ENCODE data around the gene CATSPERB. TPM values are rescaled to one million over a fixed set of nuclear protein-coding genes. Genes with fewer than 3 reads are reported as not detected.
"Not testable (repeated sequence)": the region's sequence is repeated elsewhere in the genome, so short reads cannot be mapped to it uniquely, and the experiment has no call there.

The CATSPERB gene
- total and polyA plus RNA-seq, 9 of the 15 experiments (the other 6 are each of a cell fraction or from before 2014, with no cell fraction given), result 0.05 to 1.4 (median 0.89) TPM

DNA sequence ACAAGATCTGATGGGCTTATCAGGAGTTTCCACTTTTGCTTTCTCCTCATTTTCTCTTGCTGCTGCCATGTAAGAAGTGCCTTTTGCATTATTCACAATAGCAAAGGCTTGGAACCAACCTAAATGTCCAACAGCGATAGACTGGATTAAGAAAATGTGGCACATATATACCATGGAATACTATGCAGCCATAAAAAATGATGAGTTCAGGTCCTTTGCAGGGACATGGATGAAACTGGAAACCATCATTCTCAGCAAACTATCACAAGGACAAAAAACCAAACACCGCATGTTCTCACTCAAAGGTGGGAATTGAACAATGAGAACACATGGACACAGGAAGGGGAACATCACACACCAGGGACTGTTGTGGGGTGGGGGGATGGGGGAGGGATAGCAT, 137.9 kb downstream of the CATSPERB start:
- H3K79me2 ChIP-seq (ENCODE audit: control insufficient read depth, insufficient read depth, low read length); POLR2A ChIA-PET; FAIRE-seq; H2AFZ ChIP-seq (ENCODE audit: low read depth, low read length); in situ Hi-C loops (cut with MboI); ATAC-seq; H3K4me2 ChIP-seq (ENCODE audit: insufficient read depth, low read length); H3K9me3 ChIP-seq (replicated peaks; ENCODE audit: control insufficient read depth, insufficient read depth, low read depth, low read length); H3K27ac ChIP-seq (ENCODE audit: extremely low read depth, low read depth, low read length); H3K4me3 ChIP-seq; H4K20me1 ChIP-seq (replicated peaks; ENCODE audit: control insufficient read depth, insufficient read depth, low read length); H3K4me1 ChIP-seq (replicated peaks in 1 of 2; ENCODE audit: control insufficient read depth in 2 of 2, insufficient read depth in 2 of 2, low read length in 2 of 2); intact Hi-C loops (cut with micrococcal nuclease); H3K27me3 ChIP-seq (ENCODE audit: control insufficient read depth in 2 of 2, insufficient read depth in 2 of 2, low read length in 2 of 2); BruUV-seq (replicated peaks); H3K36me3 ChIP-seq (ENCODE audit: control insufficient read depth, insufficient read depth, low read length); H3K9me1 ChIP-seq (ENCODE audit: control insufficient read depth, insufficient read depth, low read length); H3K9ac ChIP-seq (ENCODE audit: insufficient read depth in 1 of 2, low read depth in 2 of 2, low read length in 2 of 2); DNase-seq (ENCODE audit: extremely low read depth in 1 of 4, low spot score in 3 of 4); CTCF ChIA-PET (ENCODE audit: low intra/inter-chr PET ratio): not testable (repeated sequence)
- 57% methylated on average over 1 of the region's 2 CpGs for whole genome bisulfite sequencing (ENCODE audit: insufficient coverage, low coverage, missing lambda C conversion rate)
- TF ChIP-seq ZNF146 (CRISPR knock-in tag; IDR thresholded peaks at IDR 0.05; ENCODE audit: unreplicated experiment), result peak; percentile 59

- Histone ChIP-seq H3K4me3 (no peak overlapping the region), H3K27me3 (ENCODE audit: control insufficient read depth in 2 of 2, insufficient read depth in 2 of 2, low read length in 2 of 2) (no peaks in the 10 kb centered on the region), H3K4me2 (ENCODE audit: insufficient read depth, low read length) (no peak overlapping the region), H3K79me2 (ENCODE audit: control insufficient read depth, insufficient read depth, low read length) (no peaks in the 10 kb centered on the region), H3K27ac (ENCODE audit: extremely low read depth, low read depth, low read length) (no peak overlapping the region), H3K9me1 (ENCODE audit: control insufficient read depth, insufficient read depth, low read length) (no peaks in the 10 kb centered on the region), H2AFZ (ENCODE audit: low read depth, low read length) (no peak overlapping the region), H3K9ac (ENCODE audit: insufficient read depth in 1 of 2, low read depth in 2 of 2, low read length in 2 of 2) (no peak overlapping the region), H4K20me1 (replicated peaks; ENCODE audit: control insufficient read depth, insufficient read depth, low read length) (no peaks in the 10 kb centered on the region), H3K4me1 (replicated peaks in 1 of 2; ENCODE audit: control insufficient read depth in 2 of 2, insufficient read depth in 2 of 2, low read length in 2 of 2) (no peaks in the 10 kb centered on the region), H3K9me3 (replicated peaks; ENCODE audit: control insufficient read depth, insufficient read depth, low read depth, low read length) (no peaks in the 10 kb centered on the region), H3K36me3 (ENCODE audit: control insufficient read depth, insufficient read depth, low read length) (no peaks in the 10 kb centered on the region)
- in situ Hi-C loops (cut with MboI) (no loop called here), intact Hi-C loops (cut with micrococcal nuclease) (no loop called here)
- BruUV-seq (replicated peaks), result no TSS peak
- TF ChIP-seq NR2C1 (IDR thresholded peaks at IDR 0.05) (no peak), NR2C1 (tag; IDR thresholded peaks at IDR 0.05) (no peak), NONO (IDR thresholded peaks at IDR 0.05; ENCODE audit: low read depth in 2 of 2, low read length in 1 of 2) (no peak), ZNF354B (CRISPR knock-in tag; IDR thresholded peaks at IDR 0.05) (no peak), POLR2AphosphoS2 (IDR thresholded peaks at IDR 0.05; ENCODE audit: low read length) (no peak), HEY1 (CRISPR knock-in tag; IDR thresholded peaks at IDR 0.05; ENCODE audit: borderline replicate concordance) (no peak), DMBX1 (CRISPR knock-in tag; IDR thresholded peaks at IDR 0.05; ENCODE audit: borderline replicate concordance) (no peak), FOXA1 (IDR thresholded peaks at IDR 0.05; ENCODE audit: borderline replicate concordance) (no peak), HDGF (IDR thresholded peaks at IDR 0.05) (no peak), XRCC5 (IDR thresholded peaks at IDR 0.05; ENCODE audit: low read depth, low read length) (no peak), ZC3H4 (CRISPR knock-in tag; IDR thresholded peaks at IDR 0.05; ENCODE audit: borderline replicate concordance) (no peak), ZFP36 (IDR thresholded peaks at IDR 0.05; ENCODE audit: low read depth, low read length, partially characterized antibody) (no peak), RFX5 (IDR thresholded peaks at IDR 0.05; ENCODE audit: low read depth, low read length) (no peak), ZNF143 (CRISPR knock-in tag; IDR thresholded peaks at IDR 0.05) (no peak)
- TF ChIP-seq, protein P1, sequence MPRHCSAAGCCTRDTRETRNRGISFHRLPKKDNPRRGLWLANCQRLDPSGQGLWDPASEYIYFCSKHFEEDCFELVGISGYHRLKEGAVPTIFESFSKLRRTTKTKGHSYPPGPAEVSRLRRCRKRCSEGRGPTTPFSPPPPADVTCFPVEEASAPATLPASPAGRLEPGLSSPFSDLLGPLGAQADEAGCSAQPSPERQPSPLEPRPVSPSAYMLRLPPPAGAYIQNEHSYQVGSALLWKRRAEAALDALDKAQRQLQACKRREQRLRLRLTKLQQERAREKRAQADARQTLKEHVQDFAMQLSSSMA (CRISPR knock-in tag; IDR thresholded peaks at IDR 0.05), result no peak
- ChIA-PET POLR2A (interaction anchor here (0.5 kb wide), 1 partner anchor 124 kb away, joined by 3 read pairs; no protein-coding TSS in a partner anchor), CTCF (ENCODE audit: low intra/inter-chr PET ratio) (interaction anchor here (0.6 kb wide), 1 partner anchor 324 kb away, joined by 4 read pairs; no protein-coding TSS in a partner anchor)
- DNase-seq (ENCODE audit: extremely low read depth in 1 of 4, low spot score in 3 of 4) (no peak), ATAC-seq (no peak), FAIRE-seq (no peak)
- WGBS (ENCODE audit: insufficient coverage, low coverage, missing lambda C conversion rate), result no CpG with 5 or more reads among the region's 1 CpG
These were observed 145.5 kb downstream of the CATSPERB start for GRCh38 chr14:91586410-91586809.
